Activated CD8-positive, alpha-beta memory T cell treated with anti-CD3 and anti-CD28 coated beads for 4 hours (primary cell): ENCODE data around the gene AWAT2.
"Not testable (repeated sequence)": the region's sequence is repeated elsewhere in the genome, so short reads cannot be mapped to it uniquely, and the experiment has no call there.

Experiments used
- DNase-seq, 2 donors: peaks; one replicate each; pipeline ENCODE4 v3.0.0-alpha.2; 2020; ENCODE audit warnings: low read depth in 2 of 2

Gene AWAT2

GRCh38 chrX:70001269-70001668, 48.5 kb downstream of the AWAT2 start:
- DNase-seq: no peak

GRCh38 chrX:69998299-69998698, 51.4 kb downstream of the AWAT2 start:
- not testable (repeated sequence) for DNase-seq

DNA sequence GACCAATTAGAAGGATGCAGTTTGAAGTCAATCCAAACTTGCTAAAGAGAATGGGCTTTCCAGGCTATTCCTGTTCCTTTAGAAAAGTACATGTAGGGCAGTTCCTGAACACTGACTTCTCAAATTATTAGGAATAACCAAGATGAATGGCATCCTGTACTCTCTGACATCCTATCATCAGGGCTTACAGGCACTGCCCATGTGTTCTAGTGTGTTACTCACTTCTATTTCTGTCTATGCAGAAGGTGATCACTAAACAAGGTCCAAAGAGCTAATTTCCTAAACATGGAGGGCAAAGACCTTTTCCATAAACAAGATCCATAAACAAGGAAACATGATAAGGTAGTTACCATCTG, 53.6 kb downstream of the AWAT2 start:
- no peak for DNase-seq

DNA sequence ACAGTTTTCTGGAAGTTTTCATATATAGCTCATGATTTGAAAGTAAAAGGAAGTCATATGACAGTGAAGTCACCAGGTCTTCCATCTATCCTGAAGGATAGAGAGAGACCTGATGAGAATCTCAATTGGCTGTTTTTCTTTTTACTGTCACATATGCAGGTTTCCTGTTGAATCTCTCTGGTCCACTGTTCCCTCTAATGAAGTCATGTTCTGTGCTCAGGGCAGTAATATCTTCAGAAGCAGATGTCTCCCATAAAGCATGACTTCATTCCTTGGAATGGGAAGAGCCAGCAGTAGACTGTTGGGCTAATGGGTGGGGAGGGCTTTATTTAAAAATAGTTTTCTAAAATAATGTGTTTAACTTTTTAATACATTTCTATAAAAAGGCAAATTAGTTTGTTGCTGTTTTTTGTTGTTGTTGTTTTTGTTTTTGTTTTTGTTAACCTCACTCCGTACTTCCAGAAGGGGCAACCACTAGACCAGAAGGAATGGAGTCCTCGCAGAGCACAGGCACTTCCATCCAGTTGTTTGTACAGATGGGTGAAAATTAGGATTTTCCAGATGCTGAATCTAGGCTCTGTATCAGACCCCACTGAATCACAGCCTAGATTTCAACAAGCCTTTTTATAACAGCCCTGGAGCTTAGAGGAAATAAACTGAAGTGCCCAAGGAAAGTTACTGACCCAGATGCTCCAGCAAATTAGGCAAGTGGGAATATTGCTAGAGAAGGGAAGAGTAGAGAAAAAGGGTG, 54.2 kb downstream of the AWAT2 start:
- DNase-seq: no peak

GRCh38 chrX:69993494-69993893, 56.2 kb downstream of the AWAT2 start:
- no peak for DNase-seq

GRCh38 chrX:69991685-69992084, 58.1 kb downstream of the AWAT2 start:
- no peak for DNase-seq
